HG02642 (cell line): ENCODE results near the gene ECHDC1.
"Not testable (repeated sequence)": the region's sequence is repeated elsewhere in the genome, so short reads cannot be mapped to it uniquely, and the experiment has no call there.

Experiments used
- ATAC-seq: cut with Tn5 transposase; IDR thresholded peaks from one replicate; pipeline ENCODE4 v1.9.1; 2021; ENCODE audit warnings: mild to moderate bottlenecking; ENCODE audit not compliant: unreplicated experiment, poor library complexity

Gene ECHDC1

DNA sequence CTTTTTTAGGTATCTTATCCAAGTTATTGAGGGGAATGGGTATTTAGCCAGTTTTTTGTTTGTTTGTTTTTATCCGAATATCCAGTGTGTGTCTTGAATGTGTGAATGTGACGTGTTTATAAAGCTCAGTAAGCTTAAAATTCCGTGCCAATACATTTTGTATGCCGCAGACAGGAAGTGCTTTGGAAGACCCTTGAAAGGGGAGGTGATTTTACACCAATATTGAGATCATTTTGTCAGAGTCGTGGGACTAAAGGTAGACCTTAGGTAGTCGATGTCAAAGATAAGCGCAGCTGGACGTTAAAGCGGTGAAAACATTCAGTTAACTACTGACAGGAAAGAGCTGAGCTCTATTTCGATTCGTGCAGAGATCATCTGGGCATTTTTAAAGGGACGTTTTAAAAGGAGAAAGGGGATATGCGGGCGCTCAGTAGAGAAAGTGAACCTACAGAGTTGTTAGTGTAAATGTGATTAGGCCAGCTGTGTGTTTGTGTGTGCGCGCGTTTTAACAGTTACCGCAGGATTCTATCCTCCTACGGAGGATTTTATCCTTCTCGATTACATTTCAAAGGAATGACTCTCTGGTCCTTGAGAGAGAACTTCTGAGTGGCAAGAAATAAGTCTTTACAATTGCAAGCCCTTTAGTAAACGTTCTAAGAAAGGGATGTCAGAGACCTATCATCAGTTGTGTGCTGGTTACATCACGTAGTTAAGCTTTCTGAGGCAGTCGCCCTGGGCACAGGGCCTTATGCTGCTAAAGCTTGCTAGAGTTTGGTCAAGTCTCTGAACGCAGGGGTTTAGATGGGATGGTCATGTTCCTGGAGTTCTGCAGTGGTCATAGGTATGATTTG is 625 bp upstream of the ECHDC1 start:
- ATAC-seq = no peak

DNA sequence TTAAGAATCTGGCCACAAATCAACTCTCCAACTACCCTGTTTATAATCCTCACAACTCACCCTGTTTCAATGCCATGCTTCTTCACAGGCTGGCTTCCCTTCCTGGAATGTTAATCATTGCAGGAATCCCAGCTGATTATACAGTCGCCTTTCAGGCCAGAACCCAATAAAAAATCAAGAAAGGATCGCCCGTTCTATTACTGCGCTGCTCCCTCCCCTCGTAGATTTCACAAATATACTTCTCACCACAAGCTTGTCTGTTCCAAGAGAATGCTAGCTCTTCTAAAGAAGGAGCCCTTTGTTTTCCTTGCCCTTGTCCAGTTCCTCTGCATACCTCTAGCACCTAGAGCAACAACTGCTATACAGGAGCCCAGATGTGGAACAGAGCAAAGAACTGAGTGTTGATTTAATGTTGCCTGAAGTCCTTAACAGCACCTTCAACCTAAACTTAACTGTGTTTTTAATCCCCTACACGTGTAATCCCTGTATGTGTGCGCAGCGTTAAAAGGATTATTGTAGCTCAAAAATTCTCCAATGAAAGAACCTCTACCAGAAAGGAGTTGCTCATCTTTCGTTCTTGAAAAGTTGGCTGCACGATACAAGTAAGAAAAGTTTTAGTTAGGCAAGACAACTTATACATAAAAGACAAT is 988 bp downstream of the ECHDC1 start:
- no peak for ATAC-seq

DNA sequence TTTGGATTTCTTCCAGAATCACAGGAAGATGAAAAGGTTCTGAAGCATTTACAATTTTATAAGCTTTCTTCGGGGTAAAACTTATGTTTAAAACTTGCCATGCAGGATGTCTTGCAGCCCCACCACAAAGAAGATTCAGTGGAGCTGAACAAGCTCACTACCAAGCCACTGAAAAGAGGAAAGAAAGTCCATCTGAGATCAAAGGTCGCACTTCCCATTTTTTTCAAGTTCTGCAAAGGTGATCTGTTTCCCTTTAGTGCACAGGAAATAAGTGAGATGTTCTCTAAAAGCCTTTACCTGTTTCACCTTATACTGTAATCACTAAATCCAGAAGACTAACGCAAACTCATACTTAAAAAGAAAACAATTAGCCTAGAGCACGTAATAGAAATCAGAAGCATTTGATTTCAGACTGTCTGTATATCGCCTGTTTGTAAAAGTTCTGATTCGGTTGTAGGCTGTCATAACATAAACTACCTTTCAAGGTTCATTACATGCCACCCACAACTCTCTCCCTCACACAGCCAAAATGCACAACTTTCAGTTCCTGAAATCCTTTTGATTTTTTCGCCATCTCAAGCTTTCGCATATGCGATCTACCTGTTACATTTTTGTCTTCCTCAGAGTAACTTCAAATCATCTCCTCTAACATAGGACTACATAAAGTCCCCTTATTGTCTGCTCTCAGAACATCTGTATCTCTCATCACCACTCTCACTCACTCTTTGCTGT is 1.8 kb downstream of the ECHDC1 start:
- ATAC-seq = peak; percentile 37

DNA sequence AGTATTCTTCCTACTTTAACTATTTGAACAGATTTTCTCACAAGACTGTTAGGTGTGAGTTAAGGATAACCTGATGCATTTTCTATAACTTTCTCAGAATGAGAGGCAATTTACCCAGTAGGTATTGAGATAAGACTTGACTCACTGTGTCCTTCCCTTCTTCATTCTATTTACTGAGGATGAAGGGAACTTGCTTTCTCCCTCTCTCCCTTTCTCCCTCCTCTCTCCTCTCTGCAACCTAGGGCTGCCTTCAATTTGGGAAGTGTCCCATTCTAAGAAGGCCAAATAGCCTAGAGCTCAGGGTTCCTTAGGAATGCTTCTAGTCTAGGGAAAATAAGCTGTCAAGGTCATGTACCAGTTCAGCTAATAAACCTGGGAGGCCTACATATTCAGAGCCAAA is 3.2 kb downstream of the ECHDC1 start:
- no peak for ATAC-seq

DNA sequence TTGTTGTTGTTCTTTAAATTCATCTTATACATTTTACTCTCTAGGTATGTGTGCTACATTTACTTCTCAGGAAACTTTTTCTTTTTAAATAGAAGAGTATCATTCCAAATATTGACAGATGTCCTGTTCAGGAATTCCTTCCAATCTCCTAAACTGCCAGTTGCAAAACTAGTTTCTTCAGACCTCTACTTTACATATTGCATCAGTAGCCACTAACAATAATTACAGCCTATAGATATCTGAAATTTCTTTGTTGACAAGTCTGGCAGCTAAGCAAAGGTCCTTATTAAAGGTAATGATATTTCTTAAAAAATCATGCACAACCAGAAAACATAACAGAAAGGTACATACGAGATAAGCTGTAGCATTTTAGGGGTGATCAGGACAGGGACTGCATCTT is 4.5 kb downstream of the ECHDC1 start:
- ATAC-seq = no peak

DNA sequence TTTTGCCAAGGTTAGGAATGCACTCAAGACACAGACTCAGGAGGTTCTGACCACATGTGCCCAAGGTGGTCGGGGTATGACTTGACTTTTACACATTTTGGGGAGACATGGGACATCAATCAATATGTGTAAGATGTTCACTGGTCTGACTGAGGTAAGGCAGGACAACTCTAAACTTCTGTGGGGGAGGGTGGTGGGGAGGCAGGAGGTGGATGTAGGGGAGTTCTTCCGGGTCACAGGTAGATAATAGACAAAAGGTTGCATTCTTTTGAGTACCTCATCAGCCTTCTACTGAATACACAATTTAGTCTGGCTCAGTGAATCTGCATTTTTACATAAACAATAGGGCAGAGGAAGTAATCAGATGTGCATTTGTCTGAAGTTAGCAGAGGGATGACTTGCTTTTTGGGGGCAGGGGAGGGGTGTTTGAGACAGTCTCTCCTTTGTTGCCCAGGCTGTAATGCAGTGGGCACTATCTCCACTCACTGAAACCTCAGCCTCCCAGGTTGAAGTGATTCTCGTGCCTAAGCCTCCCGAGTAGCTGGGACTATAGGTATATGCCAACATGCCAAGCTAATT is 10.9 kb downstream of the ECHDC1 start:
- no peak for ATAC-seq

DNA sequence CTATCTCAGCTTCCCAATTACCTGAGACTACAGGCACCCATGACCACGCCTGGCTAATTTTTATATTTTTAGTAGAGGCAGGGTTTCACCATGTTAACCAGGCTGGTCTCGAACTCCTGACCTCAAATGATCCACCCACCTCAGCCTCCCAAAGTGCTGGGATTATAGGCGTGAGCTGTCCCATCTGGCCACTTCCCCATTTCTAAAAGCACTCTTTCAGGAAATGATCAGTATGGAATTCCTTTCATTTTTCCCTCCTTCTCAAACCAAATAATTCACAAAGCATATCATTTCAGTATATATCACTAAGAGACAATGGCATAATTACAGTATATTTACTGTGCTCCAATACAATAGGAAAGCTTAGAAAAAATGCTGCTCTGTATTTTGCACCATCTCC is 12.2 kb downstream of the ECHDC1 start:
- ATAC-seq = not testable (repeated sequence)

DNA sequence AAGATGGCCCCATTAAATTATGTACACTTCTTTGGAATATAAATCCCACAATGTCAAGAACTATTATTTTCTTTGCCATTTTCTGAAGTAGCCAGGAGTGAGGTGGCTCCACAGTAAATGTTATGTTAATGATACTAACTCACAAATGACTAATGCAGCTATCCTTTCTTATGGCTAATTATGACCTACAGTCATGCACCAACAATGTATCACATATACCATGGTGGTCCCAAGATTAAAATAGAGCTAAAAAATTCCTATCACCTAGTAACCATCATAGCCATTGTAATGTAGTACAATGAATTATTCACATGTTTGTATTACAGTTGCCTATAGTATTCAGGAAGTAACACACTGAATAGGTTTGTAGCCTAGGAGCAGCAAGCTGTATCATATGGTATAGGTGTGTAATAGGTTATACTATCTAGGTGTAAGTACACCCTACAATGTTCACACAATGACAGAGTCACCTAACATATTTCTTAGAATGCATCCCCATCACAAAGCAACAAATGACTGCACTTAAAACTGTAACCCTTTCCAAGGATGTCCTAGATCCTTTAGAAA is 15.3 kb downstream of the ECHDC1 start:
- no peak for ATAC-seq

DNA sequence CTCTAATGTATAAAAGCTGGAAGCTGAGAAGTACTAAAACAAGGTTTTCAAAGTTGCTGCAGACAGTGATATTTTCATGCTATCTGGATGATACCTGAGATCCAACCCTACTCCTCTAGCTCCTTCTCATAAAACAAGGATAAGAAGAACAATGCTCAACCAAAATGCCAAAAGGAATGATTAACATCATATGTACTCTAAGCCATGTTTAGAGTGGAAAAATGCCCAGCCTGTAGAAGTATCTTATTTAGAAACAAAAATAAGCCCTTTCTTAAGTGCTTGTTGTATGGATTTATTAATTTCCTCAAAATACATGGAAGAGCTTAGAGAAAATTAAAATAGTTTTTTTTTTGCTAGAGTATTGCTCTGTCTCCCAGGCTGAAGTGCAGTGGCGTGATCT is 23.7 kb downstream of the ECHDC1 start:
- ATAC-seq = no peak

DNA sequence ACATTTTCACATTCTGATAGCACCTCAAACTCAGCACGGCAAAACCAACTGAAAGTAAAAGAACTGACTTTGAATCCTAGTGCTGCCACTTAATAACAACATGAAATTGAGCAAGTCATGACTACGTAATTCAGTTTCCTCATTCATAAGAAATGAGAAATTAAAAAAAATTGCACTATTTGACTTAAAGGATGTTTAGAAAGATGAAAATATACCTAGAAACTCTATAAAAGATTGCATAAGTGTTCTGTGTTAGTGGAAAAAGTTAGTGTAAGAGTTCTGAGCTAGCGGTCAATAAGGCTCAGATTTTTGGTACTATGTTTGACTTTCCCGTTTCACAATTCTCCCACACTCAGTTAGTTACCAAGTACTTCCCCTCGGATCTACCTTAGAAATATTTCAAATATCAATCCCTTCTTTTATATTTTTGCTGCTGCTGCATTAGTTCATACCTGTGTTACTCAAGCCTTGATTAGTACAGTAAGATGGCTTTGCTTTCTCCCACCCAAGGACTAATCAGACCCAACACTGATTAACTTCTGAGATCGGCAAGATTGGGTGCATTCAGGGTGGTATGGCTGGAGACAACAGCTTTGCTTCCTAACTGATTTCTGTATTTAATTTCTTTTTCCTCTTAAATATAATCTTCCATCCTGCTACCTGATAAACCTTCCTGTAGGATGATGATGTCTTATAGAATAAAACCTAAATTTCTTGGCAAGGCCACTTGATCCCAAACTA is 25.9 kb downstream of the ECHDC1 start:
- ATAC-seq = no peak

DNA sequence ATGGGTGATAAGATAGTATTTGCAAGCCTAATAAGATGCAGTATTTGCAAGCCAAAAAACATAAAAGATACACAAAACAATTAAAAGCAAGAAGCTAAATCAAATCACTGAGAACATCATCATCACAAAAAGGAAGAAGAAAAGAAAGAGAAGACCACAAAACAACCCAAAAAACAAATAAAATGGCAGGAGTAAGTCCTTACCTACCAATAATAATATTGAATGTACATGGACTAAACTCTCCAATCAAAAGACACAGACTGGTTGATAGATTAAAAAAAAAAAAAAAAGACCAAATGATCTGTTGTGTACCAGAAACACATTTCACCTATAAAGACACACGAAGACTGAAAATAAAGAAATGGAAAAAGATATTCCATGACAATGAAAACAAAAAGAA is 37.7 kb downstream of the ECHDC1 start:
- ATAC-seq = no peak

DNA sequence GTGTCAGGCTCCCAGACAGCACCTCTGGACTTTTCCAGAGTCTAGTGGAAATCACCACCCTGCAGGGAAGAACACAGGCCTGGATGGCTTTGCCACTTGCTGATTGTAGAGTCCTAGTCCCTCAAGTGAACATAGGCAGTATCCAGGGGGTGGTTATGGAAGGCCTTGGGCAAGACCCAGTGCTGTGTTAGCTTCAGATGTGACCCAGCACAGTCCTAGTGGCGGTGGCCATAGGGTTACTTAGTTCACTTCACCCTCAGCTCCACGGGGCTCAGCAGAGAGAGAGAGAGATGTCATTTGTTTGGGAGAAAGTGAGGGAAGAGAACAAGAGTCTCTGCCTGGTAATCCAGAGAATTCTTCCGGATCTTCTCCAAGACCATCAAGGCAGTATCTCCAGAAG is 39.5 kb downstream of the ECHDC1 start:
- ATAC-seq = no peak

DNA sequence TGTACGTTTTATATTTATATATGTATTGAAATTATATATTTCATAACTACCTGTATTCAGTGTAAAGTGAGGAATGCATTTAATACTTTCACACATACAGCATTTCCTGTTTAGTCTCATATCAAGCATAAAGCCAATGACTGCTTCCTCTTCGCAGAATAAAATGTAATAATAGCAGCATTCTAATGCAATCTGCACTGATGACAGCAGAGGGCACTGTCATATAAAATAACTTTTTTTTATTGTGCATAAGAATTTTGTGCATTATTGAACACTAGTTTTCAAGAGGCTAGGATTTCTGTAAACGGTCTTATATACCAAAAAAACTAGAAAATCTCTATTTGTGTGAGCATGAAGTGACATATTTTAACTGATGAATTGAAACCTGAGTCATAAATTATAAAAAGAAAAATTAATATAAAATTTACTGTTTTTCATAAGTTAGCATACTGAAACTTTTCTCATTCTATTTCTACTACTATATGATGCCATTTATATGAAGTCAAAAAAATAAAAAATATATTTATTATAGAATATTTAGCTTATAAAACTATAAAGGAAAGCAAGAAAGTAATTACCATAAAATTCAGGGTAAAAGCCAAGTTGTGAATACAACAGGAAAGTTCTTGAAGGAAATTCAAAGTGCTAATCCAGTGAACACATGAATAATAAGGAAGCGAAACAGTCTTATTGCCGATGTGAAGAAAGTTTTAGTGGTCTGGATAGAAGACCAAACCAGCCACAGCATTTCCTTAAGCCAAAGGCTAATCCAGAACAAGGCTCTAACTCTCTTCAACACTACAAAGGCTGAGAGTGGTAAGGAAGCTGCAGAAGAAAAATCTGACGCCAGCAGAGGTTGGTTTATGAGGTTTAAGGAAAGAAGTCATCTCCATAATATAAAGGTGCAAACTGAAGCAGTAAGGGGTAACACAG is 40.4 kb downstream of the ECHDC1 start:
- peak; percentile 61 for ATAC-seq

DNA sequence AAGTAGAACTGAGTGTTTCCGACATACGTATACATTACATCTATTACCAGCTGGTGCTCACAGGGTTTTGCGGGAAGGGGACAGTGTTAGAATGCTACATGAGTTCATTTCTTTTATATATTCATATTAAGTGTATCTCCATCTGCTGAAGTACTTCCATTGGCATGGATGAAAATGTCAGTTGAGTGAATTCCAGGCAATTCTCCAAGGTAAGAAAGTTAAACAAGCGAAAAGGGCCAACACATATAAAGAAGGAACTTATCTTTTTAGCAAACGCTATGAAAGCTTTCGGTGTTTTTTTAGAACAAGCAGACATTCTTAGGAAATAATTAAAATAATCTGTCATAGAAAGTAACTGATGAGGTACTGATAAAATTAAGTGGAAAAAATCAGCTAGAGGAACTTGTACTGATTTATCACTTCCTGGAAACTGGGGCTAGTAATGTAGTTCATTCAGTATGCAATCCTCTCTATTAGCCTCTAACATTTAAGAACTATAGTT is 42.2 kb downstream of the ECHDC1 start:
- no peak for ATAC-seq

DNA sequence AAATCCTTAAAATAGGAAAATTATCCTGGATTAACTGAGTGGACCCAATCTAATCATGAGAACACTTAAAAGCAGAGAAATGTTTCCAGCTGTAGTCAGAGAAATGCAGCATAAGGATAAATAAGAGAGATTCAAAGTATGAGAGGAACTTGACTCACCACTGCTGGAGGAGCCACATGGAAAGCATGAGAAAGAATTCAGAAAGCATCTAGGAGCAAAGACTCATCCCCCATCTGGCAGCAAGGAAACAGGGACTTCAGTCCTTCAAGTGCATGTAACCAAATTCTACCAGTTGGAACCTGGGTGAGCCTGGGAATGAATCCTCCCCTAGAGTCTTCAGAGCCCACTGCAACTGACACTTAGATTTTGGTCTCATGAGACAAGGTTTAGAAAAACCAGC is 43.0 kb downstream of the ECHDC1 start:
- ATAC-seq = no peak

DNA sequence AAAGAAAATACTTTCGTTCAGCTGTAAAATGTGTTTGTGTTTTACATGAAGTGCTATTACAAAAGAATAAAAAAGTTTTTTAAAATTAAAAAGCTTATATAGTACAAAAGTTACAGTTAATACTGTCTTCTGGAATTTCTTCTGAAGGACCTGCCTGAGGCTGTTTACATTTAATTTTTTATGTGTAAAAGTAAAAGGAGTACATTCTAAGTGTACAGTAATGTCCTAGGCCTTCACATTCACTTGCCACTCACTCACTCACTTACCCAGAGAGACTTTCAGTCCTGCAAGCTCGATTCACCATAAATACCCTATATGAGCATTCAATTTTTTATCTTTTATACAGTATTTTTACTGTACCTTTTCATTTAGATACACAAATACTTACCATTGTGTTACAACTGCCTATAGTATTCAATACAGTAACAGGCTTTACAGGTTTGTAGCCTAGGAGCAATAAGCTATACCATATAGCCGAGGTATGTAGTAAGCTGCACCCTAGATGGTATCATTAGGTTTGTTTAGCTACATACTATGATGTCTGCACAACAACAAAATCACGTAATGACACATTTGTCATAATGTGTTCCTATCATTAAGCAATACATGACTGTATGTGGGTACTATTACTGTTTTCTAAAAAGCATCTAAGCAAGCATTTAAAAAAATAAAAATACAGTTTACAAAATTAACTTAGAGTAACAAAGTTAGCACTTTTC is 43.7 kb downstream of the ECHDC1 start:
- no peak for ATAC-seq

DNA sequence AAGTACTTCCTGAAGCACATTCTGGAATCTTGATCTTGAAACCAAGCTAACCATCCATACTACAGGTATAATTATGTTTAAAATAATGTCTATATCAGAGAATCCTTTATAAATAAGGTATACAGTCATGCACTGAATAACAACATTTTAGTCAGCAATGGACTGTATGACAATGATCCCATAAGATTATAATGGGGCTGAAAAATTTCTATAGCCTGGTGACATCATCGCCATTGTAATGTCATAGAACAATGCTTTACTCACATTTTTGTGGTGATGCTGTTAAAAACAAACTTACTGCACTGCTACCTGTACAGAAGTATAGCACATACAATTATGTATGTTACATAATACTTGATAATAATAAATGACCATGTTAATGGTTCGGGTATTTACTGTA is 44.9 kb downstream of the ECHDC1 start:
- ATAC-seq = no peak

DNA sequence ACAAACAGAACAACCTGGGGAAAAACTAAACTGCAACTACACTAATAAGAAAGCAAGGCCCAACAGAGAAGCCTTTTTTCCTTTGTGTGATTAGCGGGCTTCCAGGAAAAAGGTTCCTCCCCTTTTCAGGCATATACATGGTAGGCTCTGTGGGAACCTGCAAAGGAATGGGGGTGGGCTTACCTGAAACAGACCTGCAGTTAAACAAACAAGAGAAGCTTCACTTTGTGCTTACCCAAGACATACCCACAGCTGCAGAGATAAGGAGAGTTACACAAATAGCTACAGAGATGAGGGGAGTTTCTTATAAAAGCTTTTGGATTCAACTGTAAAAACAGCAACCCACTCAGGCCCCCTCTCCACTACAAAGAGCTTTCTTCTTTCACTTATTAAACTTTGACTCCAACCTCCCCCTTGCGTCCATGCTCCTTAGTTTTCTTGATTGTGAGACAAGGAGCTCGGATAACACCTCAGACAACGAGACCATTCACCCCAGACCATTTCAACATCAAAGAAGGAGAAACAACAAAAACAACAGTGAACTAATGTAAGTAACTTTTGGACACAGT is 45.8 kb downstream of the ECHDC1 start:
- ATAC-seq = no peak
